ENCODE results near the gene NCL.

The NCL gene, protein sequence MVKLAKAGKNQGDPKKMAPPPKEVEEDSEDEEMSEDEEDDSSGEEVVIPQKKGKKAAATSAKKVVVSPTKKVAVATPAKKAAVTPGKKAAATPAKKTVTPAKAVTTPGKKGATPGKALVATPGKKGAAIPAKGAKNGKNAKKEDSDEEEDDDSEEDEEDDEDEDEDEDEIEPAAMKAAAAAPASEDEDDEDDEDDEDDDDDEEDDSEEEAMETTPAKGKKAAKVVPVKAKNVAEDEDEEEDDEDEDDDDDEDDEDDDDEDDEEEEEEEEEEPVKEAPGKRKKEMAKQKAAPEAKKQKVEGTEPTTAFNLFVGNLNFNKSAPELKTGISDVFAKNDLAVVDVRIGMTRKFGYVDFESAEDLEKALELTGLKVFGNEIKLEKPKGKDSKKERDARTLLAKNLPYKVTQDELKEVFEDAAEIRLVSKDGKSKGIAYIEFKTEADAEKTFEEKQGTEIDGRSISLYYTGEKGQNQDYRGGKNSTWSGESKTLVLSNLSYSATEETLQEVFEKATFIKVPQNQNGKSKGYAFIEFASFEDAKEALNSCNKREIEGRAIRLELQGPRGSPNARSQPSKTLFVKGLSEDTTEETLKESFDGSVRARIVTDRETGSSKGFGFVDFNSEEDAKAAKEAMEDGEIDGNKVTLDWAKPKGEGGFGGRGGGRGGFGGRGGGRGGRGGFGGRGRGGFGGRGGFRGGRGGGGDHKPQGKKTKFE

DNA sequence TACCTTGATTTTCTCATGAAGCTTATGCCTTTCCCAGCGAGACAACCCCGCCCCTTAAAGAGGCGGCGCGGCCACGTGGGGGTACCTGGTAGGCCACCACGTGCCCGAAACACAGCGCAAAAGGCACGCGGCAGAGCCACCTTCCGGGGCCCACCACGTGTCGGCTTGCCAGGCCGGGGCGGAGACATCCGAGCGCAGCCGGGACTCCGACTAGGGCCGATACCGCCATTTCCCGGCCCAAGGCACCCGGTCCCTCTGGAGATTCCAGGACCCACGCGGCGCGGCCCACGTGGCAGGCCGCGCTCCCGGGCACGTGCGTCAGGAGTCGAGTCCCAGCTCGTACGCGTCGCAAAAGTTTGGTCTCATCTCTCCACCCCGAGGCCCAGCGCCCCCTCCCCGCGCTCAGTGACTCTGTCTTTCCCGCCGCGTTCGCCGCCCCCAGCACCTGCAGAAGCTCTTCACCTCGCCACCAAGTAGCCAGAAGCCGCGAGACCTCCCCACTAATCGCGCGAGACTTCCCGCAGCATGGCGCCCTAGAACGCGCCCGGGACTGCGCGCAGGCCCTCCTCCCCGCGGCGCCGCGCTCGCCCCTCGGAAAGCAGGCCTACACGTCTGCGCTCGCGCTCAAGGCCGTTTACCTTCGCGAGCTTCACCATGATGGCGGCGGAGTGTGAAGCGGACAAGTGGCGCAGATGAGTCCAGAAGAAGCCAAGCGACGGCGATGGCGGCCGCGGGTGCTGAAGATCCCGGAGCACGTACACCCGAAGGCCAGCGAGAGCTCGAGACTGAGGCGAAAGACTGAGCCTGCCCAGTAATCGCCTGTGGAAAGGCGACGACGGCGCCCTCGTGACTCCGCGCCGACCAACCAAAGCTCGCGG, at the start of gene NCL:
Gene NCL (minus strand): TSS at position 787 of the 878 bp plus-strand sequence. CDS start 131 bp downstream, at position 656.
- peak; percentile 90 for DNase-seq

DNA sequence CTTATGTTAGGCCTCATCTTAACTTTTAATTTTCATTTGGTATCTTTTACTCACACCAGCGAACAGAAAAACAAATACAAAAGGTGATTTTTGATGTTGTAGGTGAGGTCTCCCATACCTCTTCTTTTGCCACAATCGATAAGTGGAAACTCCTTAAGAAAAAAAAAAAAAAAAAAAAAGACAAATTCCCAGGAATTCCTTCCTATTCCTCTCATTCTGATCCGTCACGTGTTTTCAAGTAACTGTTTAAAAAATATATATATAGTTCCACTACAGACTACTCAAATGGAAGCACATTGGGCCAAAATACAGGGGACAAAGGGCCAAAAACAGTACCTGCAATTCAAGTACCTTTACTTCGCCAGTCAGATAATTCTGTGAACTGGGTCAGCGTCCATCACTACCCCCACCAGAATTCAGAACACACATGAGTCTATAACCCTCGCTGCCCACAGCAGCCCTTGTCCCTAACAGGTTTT, 49.5 kb upstream of the NCL start:
- no peak for DNase-seq

DNA sequence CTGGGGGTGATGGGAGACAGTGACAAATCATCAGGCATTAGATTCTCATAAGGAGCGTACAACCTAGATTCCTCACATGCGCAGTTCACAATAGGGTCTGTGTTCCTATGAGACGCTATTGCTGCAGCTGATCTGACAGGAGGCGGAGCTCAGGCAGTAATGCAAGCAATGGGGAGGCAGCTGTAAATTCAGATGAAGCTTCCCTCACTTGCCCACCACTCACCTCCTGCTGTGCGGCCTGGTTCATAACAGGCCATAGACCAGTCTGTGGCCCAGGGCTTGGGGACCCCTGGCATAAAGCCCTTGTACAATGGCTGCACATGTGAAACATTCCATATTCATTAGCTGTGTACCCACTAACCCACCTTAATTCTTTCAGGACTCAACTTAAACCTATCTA, 47.9 kb upstream of the NCL start:
- no peak for DNase-seq

DNA sequence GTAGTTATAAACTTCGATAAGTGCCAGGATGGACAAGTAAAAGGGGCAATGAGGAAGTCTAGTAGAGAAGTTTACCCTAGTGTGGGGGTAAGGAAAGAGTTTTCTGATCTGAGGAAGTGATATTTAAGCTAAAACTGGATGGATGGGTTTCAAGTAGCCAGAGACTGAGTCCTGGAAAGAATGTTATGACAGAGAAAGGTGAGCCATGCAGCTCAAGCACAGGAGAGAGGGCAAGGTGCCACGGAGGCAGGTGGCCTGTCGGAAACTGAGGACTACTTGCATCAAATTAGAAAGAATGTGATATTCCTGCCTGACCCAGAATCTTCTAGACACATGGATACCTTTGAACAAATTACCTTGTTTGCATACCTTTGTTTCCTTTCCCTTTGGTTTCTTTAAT, 39.5 kb upstream of the NCL start:
- DNase-seq = no peak

DNA sequence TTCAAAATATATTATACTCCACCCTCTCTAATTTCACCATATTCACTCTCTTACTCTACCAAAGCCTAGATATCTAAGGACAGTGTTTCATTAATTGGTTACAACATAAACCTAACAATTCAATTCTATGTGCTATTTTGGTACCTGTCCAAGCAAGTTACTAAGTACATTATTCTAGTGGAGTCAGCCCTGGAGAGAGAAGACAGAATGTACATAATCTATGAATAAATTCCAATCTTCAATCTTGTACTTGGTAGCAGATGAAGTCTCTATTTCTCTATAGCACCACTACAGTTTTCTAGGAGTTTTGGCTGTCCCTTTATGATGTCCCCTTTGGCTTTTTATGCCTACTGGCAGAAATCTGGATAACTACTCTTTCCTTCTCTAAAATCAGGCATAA, 38.3 kb upstream of the NCL start:
- DNase-seq = no peak

DNA sequence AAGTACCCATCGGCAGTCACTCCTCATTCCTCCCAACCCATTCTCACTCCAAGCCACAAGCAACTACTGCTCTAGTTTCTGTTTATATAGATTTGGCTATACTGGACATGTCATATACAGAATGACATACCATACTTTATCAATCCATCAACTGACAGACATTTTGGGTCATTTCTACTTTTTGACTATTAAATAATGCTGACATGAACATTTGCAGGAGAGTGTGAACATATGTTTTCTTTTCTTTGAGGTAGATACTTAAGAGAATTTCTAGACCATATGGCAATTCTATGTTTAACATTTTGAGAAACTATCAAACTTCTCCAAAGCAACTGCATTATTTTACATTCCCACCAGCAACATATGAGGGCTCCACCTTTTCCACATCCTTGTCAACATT, 33.4 kb upstream of the NCL start:
- no peak for DNase-seq

DNA sequence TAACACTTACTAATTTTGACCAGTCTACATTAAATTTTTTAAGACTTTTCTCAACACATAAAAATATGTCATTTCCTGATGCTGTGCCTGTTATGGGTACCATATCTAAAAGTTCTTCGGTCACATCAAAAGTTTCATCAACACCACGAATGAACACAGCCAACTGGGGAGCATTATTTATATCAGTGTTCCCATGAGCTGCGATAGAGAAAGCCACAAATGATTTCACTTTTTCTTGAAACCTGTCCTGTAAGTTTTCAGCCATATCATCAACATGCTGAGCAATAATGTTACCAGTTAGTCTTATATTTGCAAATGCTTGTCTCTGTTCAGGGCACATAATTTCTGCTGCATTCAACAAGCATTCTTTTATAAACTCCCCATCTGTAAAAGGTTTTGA, 30.4 kb upstream of the NCL start:
- DNase-seq = no peak

DNA sequence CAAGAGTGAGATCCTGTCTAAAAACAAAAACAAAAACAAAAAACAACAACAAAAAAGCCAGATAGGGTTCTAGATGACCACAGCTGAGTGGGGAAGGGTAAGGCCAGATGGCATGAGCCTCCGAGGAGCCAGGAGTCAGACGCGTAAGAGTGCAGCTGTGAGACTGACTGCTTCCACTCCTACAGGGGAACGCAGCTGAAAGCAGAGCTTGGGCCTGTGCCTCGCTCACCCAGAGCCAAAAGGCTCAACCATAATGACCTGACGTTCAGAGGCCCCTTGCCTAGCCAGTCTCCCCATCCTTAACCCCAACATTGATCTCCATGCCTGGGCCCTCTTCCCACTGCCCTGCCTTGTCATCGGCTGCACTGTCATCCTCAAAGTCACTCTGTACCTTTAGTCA, 26.5 kb upstream of the NCL start:
- no peak for DNase-seq

DNA sequence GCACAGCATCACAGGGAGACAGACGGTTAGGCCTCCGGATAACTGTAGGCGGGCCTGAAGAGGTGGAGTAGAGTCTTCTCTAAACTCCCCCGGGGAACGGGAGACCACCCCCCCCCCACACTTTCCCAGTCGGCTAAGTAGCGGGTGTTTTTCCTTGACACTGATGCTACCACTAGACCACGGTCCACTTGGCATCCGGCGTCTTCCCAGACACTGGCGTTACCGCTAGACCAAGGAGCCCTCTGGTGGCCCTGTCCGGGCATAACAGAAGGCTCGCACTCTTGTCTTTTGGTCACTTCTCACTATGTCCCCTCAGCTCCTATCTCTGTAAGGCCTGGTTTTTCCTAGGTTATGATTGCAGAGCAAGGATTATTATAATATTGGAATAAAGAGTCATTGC, 25.7 kb upstream of the NCL start:
- peak; percentile 28 for DNase-seq

DNA sequence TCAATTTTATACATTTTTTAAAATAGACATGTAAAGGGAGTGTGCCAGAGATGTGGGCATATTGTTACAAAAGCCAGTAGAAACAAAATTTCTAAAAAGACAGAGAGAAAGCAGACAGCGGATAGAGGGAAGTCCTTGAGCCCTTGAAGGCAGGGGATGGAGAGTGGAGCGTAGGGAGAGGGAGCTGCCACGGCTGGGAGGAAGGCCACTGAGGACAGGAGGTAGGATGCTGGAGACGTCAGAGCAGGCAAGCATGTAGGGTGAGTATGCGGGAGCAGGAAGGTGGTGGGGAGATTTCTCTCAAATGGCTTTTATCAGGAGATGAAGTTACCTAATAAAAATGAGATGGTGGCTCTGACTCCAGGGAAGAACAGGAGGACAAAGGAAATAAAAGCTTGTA, 24.0 kb upstream of the NCL start:
- no peak for DNase-seq

DNA sequence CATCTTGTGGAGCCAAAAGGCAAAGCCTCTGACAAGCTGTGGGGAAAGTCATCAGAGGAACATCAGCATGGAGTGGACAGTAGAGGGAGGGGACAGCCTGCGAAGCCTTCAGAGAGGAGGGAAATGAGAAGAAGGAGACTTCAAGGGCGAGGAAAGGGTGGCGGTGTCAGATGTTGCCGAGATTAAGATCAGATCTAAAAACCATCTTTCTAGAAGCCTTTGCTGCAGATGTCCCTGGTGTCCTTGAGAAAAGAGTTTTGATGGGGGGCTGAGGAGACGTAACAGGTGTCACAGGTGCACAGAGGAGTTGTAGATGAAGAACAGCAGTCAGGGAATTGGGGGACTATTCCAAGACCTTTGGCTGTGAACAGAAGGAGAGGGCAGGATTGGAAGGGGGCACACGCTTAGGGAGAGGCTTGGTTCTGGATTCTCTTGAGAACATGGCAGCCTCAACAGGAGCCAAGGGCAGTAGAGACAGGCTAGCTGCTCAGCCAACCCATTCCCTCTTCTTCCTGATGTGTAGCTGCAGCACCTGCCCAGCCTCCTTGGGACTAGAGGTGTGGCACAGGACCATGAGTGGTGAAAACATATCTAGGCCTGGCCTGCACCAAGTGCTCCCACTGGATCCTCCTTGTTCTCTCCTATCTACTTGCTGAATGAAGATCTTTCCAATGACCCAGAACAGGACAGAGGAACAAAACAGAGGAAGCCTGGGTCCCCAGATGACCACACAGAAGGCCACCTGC, 22.7 kb upstream of the NCL start:
- DNase-seq = no peak

DNA sequence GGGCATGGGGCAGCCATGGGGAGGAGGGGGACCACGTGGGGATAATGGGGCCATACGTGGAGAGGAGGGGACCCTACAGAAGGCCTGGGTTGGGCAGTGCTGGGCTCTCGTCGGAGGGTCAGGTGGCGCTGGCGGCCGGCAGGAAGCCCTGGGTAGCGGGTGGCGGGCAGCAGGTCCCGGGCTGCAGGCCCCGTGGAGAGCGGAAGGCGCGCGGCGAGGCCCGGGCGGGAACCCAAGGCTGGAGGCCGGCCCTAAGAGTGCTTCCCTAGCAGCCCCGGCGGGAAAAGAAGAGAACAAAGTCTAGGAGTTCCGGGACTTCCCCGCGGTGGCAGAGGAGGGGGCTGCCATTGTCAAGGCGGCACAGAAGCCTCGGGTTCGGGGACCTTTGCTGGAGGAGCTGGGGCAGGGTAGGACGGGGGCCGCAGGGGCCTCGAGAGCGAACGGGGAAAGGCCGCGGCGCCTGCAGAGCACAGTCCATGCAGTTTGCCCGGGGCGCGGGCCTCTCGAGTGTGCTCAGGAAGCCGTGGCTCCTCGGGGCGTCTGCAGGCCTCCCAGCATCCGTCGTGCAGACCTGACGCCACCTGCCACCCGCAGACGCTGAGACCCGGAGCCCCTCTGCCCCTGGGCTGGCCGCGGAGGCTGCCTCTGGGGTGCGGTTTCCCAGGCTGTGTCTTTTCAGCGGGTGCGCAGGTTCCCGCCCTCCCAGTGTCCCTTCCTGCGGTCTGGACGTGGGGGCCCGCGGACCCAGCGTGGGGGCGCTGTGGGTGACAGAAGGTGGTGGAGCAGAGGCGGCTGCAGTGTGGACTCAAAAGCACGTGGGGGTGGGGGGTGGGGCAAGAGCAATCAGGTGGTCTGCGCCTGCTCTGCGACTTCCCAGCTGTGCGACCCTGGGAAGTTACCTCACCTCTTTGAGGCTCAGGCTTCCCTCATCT, 19.4 kb upstream of the NCL start:
- DNase-seq = peak; percentile 45

DNA sequence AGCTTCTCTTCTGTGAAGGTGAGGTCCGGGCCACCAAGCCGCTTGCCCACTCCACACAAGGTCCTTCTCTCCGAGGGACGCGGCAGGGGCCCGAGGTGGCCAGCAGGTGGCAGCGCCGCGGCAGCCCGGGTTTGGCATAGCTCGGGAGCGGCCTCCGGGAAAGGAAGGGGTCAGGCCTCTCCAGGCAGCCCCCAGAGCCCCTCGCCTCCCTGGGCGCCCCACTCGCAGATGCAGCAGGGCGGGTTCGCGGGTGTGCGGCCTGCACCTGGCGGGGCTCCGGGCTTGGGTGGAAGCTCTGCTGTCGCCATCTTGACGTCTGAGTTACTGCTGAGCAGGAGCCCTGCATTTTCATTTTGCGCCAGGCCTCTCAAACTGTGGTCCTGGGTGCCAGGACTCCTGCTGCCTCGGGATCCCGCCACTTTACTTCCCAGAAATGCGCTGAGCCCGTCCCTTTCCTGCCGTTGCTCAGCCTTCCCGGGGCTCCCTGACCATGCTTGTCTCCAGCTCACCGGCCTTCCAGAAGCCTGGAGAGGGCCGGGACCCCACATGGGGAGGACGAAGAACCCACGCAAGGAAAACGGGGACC, 18.6 kb upstream of the NCL start:
- peak; percentile 76 for DNase-seq

DNA sequence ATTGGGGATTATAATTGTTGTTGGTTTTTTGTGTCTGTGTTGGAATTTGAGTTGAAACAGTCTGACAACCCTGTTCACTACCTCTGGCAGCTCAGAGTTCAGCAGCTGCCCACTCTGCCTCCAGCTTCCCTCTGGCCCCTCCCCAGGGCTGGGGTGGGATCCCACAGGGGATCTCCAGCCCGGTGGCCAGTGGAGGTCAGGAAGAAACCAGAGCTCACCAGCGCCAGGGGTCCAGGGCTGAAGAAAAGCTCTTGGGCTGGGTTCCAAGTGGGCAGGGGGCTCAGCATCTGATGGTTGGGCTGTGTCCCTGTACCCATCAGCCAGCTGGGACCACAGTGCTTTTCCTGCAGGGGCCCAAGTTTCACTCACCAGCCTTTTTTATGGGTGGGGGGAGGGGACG, 16.5 kb upstream of the NCL start:
- no peak for DNase-seq

DNA sequence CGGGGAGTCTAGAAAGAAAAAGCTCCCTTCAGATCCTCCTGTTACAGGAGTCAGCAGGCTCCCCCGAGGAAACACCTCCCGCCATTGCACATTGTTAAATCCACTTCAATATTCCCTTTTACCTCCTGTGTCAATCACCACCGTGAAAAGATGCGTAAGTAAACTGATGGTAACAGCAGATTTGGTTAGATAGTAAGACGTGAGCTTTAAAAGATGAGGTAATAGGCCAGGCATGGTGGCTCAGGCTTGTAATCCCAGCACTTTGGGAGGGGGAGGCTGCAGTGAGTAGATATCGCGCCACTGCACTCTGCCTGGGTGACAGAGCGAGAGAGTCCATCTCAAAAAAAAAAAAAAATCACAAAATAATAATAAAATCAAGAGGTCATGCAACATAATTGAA, 15.2 kb upstream of the NCL start:
- no peak for DNase-seq

DNA sequence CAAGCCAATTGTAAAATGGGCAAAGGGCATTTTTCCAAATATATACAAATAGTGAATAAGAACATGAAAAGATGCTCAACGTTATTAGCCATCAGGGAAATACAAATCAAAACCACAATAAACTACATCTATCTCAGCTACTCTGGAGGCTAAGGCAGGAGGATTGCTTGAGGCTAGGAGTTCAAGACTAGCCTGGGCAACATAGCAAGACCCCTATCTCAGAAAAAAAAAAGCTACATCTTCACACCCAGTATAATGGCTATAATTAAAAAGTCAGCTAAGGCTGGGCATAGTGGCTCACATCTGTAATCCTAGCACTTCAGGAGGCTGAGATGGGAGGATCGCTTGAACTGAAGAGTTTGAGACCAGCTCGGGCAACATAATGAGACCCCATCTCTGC, 12.6 kb upstream of the NCL start:
- no peak for DNase-seq

DNA sequence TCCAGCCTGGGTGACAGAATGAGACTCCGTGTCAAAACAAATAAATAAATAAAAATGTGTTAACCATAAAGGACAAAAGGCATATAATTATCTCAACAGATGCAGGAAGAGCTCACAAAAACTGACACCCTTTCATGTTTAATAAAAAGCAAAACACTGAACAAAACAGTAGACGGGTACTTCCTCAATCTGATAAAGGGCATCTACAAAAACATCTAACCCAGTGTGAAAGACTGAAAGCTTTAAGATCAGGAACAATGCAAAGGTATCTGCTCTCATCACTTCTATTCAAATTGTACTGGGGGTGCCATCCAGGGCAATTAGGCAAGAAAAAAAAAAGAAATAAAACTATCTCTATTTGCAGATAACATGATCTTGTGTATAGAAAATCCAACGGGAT, 11.7 kb upstream of the NCL start:
- no peak for DNase-seq

DNA sequence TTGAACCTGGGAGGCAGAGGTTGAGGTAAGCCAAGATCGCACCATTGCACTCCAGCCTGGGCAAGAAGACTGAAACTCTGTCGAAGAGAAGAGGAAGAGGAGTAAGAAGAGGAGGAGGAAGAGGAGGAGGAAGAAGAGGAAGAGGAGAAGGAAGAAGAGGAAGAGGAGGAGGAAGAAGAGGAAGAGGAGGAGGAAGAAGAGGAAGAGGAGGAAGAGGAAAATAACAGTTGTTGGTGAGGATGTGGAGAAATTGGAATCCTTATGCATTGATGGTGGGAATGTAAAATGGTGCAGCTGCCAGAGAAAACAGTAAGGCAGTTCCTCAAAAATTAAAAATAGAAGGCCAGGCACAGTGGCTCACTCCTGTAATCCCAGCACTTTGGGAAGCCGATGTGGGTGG, 8.5 kb upstream of the NCL start:
- no peak for DNase-seq

DNA sequence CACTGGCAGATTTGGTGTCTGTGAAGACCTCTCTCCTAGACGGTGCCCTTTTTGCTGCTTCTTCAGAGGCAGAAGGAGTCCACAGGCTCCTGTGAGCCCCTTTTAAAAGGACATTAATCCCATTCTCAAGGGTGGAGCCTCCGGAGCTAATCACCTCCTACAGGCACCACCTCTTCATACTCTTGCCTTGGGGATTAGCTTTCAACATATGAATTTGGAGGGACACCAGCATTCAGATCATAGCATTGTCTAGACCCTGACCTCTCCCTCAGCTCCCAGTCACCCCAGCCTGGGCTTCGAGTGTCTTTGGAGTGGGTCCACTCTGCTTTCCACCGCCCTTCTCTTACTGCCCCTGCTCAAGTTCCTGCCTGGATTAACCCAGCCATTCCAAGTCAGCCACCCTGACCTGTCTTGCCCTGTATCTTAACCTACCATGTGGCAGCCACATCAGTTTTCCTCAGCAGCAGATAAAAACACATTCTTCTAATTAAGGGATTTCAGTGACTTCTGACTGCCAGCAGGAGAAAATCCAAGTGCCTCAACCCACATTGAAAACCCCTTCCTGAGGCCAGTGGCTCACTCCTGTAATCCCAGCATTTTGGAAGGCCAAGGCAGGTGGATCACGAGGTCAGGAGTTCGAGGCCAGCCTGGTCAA, 6.1 kb upstream of the NCL start:
- no peak for DNase-seq

DNA sequence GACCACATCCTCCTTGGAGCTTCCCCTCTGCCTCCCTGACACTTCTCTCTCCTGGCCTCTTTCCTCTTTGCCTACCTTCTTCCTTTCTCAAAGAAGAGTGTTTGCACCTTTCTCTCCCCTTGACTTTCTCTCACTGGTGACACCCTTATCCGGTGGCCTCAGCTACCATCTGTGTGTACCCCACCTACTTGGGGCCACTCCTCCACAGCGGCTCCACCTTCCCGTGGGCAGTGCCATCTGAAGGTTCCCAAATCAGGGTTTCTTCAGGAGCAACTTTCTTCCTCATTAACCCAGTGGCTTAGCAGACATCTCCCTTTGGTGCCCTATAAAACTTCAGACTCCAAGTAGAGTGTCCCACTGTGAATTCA, 5.3 kb upstream of the NCL start:
- DNase-seq = no peak
